ENCODE results near the gene PLD5. TPM values are rescaled to one million over a fixed set of nuclear protein-coding genes. Genes with fewer than 3 reads are reported as not detected.

The PLD5 gene
- total and polyA plus RNA-seq, 2 donors (not counting 3 experiments of a cell fraction or from before 2014, with no cell fraction given): not detected

DNA sequence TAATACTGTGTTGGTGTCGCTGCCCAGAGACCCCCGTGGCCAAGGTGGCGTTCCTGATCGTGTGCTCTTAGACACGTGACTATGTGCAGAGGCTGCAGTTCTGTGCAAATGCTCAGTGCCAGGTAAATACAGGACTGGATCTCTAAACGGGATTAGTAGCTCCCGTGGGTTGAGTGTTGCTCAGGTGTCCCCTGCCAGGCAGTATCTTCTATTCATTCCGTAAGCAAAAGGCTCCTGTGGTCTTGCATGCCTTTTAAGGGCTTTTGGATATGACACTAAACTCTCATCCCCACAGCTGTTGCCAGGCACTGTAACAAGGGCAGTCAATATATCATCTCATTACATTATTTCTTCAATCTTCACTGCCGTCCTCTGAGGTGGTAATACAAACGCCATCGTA, 431.4 kb downstream of the PLD5 start:
- intact Hi-C loops (cut with micrococcal nuclease): no loop called here
- ChIA-PET CTCF (no interaction called here), POLR2A (no interaction called here)
- H4K20me1 ChIP-seq (replicated peaks; ENCODE audit: control insufficient read depth, extremely low read depth, insufficient read depth, low read length): no peaks in the 10 kb centered on the region
- no TSS peak for BruUV-seq (replicated peaks)
- FAIRE-seq (no peak), DNase-seq (ENCODE audit: low read depth, low spot score) (no peak)
- H3K79me2 ChIP-seq (ENCODE audit: control insufficient read depth, insufficient read depth, low read length): no peaks in the 10 kb centered on the region
- TF ChIP-seq POLR2A (IDR thresholded peaks at IDR 0.05; ENCODE audit: low read depth, low read length): no peak
- TF ChIP-seq, protein P1, sequence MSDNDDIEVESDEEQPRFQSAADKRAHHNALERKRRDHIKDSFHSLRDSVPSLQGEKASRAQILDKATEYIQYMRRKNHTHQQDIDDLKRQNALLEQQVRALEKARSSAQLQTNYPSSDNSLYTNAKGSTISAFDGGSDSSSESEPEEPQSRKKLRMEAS (IDR thresholded peaks at IDR 0.05; ENCODE audit: insufficient read depth, insufficient read length): no peak
- TF ChIP-seq GATA2 (IDR thresholded peaks at IDR 0.05; ENCODE audit: insufficient read depth, insufficient read length, low read depth, low read length): no peak
- TF ChIP-seq JUN (IDR thresholded peaks at IDR 0.05; ENCODE audit: borderline replicate concordance, insufficient read depth, insufficient read length, low read depth): no peak
- no peak for TF ChIP-seq POLR2AphosphoS5 (IDR thresholded peaks at IDR 0.05; ENCODE audit: insufficient read depth, low read depth, low read length)
- no peak for TF ChIP-seq EZH2 (IDR thresholded peaks at IDR 0.05; ENCODE audit: borderline replicate concordance, low read depth, low read length, severe bottlenecking)
- TF ChIP-seq, protein P2, sequence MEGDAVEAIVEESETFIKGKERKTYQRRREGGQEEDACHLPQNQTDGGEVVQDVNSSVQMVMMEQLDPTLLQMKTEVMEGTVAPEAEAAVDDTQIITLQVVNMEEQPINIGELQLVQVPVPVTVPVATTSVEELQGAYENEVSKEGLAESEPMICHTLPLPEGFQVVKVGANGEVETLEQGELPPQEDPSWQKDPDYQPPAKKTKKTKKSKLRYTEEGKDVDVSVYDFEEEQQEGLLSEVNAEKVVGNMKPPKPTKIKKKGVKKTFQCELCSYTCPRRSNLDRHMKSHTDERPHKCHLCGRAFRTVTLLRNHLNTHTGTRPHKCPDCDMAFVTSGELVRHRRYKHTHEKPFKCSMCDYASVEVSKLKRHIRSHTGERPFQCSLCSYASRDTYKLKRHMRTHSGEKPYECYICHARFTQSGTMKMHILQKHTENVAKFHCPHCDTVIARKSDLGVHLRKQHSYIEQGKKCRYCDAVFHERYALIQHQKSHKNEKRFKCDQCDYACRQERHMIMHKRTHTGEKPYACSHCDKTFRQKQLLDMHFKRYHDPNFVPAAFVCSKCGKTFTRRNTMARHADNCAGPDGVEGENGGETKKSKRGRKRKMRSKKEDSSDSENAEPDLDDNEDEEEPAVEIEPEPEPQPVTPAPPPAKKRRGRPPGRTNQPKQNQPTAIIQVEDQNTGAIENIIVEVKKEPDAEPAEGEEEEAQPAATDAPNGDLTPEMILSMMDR (IDR thresholded peaks at IDR 0.05; ENCODE audit: extremely low read depth in 1 of 2, insufficient read depth in 1 of 2, low read depth in 1 of 2, low read length in 2 of 2): no peak
- TF ChIP-seq MYC (IDR thresholded peaks at IDR 0.05; ENCODE audit: low read depth, low read length): no peak
- no peak for TF ChIP-seq FOS (IDR thresholded peaks at IDR 0.05; ENCODE audit: borderline replicate concordance, insufficient read depth, low read length)
- no peak overlapping the region for H3K27ac ChIP-seq (ENCODE audit: insufficient read depth, low read depth, low read length)
- H3K9me3 ChIP-seq (replicated peaks; ENCODE audit: control insufficient read depth, insufficient read depth, low read length): peaks cover 3% of the 10 kb centered on the region
- no peak overlapping the region for H2AFZ ChIP-seq (ENCODE audit: low read depth, low read length)
- no peaks in the 10 kb centered on the region for H3K4me1 ChIP-seq (ENCODE audit: control insufficient read depth, extremely low read depth, insufficient read depth, low read length)
- H3K9ac ChIP-seq (replicated peaks; ENCODE audit: extremely low read depth, insufficient read depth, low read length): no peak overlapping the region
- H3K4me2 ChIP-seq (ENCODE audit: insufficient read depth, low read length): no peak overlapping the region
- no peaks in the 10 kb centered on the region for H3K36me3 ChIP-seq (ENCODE audit: control insufficient read depth in 2 of 2, extremely low read depth in 1 of 2, insufficient read depth in 2 of 2, low read length in 2 of 2)
- H3K4me3 ChIP-seq (replicated peaks in 1 of 3; ENCODE audit: insufficient read depth in 1 of 3, low read depth in 1 of 3, low read length in 3 of 3): no peak overlapping the region
- H3K9me1 ChIP-seq (replicated peaks; ENCODE audit: control insufficient read depth, extremely low read depth, insufficient read depth, low read length): no peaks in the 10 kb centered on the region
- H3K27me3 ChIP-seq (ENCODE audit: control insufficient read depth in 2 of 2, insufficient read depth in 2 of 2, low read length in 2 of 2): no peaks in the 10 kb centered on the region
- dilution Hi-C loops (cut with MboI; ENCODE audit: extremely low pct_ligation_motif_present, low sequenced_read_pairs): no loop called here

All from endothelial cell of umbilical vein (primary cell).